GM19452 (cell line): ENCODE data around the gene SPTLC2.
A peak's percentile ranks its signal among the peaks of the same experiment; 100 is the strongest.
"Not testable (repeated sequence)": the region's sequence is repeated elsewhere in the genome, so short reads cannot be mapped to it uniquely, and the experiment has no call there.

Experiments
- ATAC-seq: cut with Tn5 transposase; IDR thresholded peaks from one replicate; pipeline ENCODE4 v1.9.1; 2021; ENCODE audit not compliant: unreplicated experiment

Gene SPTLC2

GRCh38 chr14:77590845-77591485 is 25.5 kb downstream of the SPTLC2 start:
- ATAC-seq = no peak

- no peak for ATAC-seq
Observed at GRCh38 chr14:77589099-77589498, 27.3 kb downstream of the SPTLC2 start.

DNA sequence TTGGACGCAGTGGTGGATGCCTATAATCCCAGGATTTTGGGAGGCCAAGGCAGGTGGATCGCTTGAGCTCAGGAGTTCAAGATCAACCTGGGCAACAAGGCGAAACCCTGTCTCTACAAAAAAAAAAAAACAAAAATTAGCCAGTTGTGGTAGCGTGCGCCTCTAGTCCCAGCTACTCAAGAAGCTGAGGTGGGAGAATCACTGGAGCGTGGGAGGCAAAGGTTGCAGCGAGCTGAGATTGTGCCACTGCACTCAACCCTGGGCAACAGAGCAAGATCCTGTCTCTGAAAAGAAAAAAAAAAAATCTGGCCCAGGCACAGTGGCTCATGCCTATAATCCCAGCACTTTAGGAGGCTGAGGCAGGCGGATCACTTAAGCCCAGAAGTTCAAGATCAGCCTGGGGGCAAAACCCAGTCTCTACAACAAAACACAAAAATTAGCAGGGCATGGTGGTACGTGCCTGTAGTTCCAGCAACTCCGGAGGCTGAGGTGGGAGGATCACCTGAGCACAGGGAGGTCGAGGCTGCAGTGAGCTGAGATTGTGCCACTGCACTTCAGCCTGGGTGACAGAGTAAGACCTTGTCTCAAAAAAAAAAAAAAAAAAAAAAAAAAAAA is 27.9 kb downstream of the SPTLC2 start:
- not testable (repeated sequence) for ATAC-seq

GRCh38 chr14:77585385-77585784 is 31.1 kb downstream of the SPTLC2 start:
- ATAC-seq = no peak

- ATAC-seq = no peak
Observed at GRCh38 chr14:77584809-77585208, 31.6 kb downstream of the SPTLC2 start.

DNA sequence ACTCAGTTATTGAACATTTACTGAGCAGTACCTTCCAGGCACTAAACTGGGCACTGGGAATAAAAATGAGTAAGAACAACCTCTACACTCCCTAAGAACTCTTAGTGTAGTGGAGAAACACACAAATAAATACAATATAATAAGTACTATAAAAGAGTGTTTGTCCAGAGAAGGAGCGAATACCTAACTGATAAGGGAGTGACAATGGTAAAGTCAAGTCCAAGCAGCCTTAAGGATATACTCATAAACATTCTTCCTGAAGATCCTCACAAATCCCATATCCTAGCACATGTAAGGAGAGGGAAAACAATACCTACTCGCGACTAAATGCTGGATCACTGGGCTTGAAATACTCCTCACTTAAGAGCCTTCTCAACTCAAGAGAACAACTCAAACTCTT is 32.8 kb downstream of the SPTLC2 start:
- ATAC-seq = no peak

DNA sequence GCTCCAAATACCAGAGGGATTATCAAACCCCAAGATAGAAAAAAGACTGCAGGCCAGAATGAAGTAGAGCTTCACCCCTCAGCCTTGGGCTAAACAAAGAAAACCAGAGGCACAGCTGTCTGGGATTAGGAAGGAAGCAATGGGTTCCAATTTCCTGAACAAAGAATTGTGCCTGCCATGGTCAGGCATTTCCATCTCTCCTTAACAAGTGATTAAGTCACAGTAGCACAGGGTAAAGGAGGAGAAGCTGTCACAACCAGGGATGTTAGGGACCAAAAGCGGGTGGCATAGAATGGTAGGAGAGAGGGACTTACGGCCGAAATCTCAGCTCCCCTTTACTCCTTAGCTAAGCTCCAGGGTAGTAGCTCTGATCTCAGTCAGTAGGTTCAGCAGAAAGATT is 33.9 kb downstream of the SPTLC2 start:
- no peak for ATAC-seq

DNA sequence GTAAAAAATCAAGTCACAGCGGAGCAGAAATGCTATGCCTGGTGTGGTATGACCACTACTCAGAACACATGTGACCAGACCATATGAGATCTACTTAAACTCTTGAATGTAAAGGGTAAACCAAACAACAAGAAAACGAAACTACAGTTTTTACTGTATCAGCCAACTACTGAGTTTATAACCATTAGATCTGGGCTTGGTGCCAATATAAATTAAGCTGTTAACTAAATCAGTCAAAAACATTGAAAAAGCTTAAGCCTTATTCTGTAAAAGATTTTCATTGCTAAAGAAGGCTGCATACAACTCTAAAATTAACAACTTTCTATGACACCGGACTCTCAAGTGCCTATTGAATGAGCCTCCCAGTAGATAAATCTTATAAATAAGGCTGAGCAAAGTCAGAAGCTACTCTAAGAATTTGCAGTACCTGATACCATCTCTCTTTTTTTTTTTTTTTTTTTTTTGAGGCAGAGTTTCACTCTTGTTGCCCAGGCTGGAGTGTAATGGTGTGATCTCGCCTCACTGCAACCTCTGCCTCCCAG is 35.4 kb downstream of the SPTLC2 start:
- peak; percentile 98 for ATAC-seq

- ATAC-seq = peak; percentile 18
Observed at GRCh38 chr14:77580477-77580876, 36.0 kb downstream of the SPTLC2 start.

GRCh38 chr14:77579780-77580179 is 36.7 kb downstream of the SPTLC2 start:
- ATAC-seq = no peak

- ATAC-seq = no peak
Observed at GRCh38 chr14:77579065-77579464, 37.4 kb downstream of the SPTLC2 start.

- ATAC-seq = no peak
Observed at GRCh38 chr14:77574446-77575115, 41.9 kb downstream of the SPTLC2 start.

DNA sequence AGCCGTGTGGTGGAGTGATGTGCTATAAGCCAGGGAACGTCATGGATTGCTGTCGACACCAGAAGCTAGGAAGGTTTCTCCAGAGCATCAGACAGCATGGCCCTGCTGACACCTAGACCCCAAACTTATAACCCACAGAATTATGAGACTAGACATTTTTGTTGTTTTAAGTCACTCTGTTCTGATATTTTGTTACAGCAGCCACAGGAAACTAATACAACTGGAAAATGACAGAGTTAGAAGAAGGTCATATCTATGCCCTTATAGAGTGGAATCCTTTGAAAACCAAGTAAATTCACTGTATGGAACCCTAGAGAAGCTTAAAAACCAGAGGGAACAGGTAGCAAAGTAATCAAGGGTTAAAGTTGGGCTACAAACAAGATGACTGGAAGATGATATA is 42.5 kb downstream of the SPTLC2 start:
- no peak for ATAC-seq

- ATAC-seq = no peak
Observed at GRCh38 chr14:77570706-77571268, 45.6 kb downstream of the SPTLC2 start.

- ATAC-seq = no peak
Observed at GRCh38 chr14:77565994-77566305, 50.5 kb downstream of the SPTLC2 start.

DNA sequence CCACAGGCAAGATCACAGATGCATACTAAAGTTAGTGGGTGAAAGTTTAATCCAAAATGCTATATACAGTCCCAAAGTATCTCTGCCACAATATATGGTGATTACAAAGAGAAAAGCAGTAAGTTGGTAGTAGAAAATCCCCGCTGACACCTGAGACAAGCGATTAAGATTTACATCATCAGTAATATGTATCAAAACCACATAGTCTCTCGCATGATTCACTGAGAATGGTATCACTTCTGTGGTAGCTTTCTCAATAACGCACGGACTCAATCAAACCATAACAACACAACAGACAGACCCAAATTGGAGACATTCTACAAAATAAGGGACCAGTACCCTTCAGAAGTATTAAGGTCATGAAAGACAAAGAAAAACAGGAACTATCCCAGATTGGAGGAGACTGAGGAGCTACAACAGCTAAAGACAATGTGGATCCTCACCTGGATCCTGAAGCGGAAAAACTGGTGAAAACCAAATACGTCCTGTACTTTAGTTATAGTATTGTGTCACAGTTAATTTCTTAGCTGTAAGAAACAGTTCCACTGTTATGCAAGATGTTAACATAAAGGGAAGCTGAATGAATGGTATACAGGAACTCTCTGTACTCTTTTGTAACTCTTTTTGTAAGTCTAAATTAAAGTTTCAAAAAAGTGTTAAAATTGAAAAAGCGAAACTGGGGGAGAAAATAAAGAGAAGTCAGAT is 51.0 kb downstream of the SPTLC2 start:
- ATAC-seq = no peak

DNA sequence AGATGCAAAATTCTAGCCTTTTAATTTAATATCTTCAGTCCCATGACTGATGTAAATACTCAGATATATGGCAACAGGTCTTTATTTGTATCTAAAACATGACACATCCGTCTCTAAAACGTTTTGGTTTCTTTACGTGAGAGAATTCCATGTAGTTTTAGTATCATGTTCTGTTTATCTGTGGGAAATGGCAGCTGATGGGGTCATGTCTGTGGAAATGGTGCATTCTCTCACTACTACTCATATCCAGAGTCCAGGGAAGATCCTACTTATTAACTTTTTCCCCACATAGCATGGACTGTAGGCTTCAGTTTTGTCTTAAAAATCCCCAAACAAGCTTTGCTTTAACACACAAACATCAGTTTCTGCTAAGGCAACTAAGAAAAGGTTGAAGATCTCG is 53.8 kb downstream of the SPTLC2 start:
- ATAC-seq = no peak

DNA sequence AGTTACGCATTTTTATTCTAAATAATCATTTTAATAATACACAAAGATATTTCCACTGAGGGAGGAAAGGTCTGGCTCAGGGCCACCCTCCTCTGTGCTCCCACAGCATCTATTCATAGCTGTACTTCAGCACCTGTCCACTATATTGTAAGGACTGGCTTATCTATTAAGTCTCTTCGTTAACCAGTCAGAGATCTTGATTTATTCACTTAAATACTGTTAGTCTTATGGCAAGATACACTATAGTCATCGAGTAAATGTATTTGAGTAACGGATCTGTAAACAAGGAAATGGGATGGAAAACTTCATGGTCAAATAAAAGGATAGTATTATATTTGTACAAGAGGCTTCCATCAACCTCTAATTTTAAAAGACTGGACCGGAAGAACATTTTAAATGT is 54.6 kb downstream of the SPTLC2 start:
- no peak for ATAC-seq

DNA sequence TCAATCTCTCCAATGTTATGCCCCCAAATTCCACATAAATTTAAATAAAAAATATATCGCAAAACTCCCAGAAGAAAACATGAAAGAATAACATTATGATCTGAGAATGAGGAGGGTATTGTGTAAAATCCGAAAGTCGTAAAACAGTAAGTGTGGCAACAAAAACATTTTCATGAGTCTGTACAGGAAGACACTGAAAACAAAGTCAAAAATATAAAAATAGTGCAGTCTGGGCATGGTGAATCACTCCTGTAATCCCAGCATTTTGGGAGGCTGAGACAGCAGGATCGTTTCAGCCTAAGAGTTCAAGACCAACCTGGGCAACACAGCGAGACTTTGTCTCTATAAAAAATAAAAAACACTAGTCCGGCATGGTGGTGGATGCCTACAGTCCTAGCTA is 57.1 kb downstream of the SPTLC2 start:
- ATAC-seq = no peak

GRCh38 chr14:77557391-77557790 is 59.0 kb downstream of the SPTLC2 start:
- no peak for ATAC-seq

- no peak for ATAC-seq
Observed at GRCh38 chr14:77556946-77557345, 59.5 kb downstream of the SPTLC2 start.
